Activated CD4-positive, alpha-beta memory T cell treated with anti-CD3 and anti-CD28 coated beads, Interleukin-2, amount 10 ng/mL, durations not matched to agents 7 days and 5 days (primary cell): ENCODE data around the gene PRAMEF20. TPM values are rescaled to one million over a fixed set of nuclear protein-coding genes. Genes with fewer than 3 reads are reported as not detected.
"Not testable (repeated sequence)": the region's sequence is repeated elsewhere in the genome, so short reads cannot be mapped to it uniquely, and the experiment has no call there.

Source experiments
- CTCF ChIA-PET: fragments of 350-600 bp; sonication (Branson Sonifier 250); formaldehyde crosslinking; loops from one replicate; lab custom pipeline; 2021; ENCODE audit warnings: antibody characterized with exemption, inconsistent platforms; lab: Charles Lee
- POLR2A ChIA-PET: fragments of 350-600 bp; sonication (Branson Sonifier 250); formaldehyde crosslinking; loops from one replicate; lab custom pipeline; 2021; ENCODE audit warnings: antibody characterized with exemption; lab: Charles Lee
- DNase-seq: peaks from one replicate; pipeline ENCODE4 v3.0.0-alpha.2; 2020
- H3K27ac Mint-ChIP-seq: one replicate; pipeline ENCODE4 v1.8.0; 2021; ENCODE audit warnings: mild to moderate bottlenecking, mixed read lengths
- H3K27me3 Mint-ChIP-seq: one replicate; pipeline ENCODE4 v1.8.0; 2021; ENCODE audit warnings: mixed read lengths
- H3K36me3 Mint-ChIP-seq: one replicate; pipeline ENCODE4 v1.8.0; 2021; ENCODE audit warnings: low read depth, mixed read lengths
- H3K4me1 Mint-ChIP-seq: one replicate; pipeline ENCODE4 v1.8.0; 2021; ENCODE audit warnings: mixed read lengths
- H3K4me3 Mint-ChIP-seq: one replicate; pipeline ENCODE4 v1.8.0; 2021; ENCODE audit warnings: mild to moderate bottlenecking, mixed read lengths
- H3K9me3 Mint-ChIP-seq: one replicate; pipeline ENCODE4 v1.8.0; 2021; ENCODE audit warnings: mixed read lengths
- total RNA-seq, 2 experiments: library from RNA; stranded (reverse); gene quantifications; one replicate each; pipeline ENCODE4 v1.2.3, GENCODE V29; 2021

PRAMEF20 gene
- total RNA-seq, 2 experiments from 2014 or later, result not detected

GRCh38 chr1:13433694-13434358, 23.6 kb downstream of the PRAMEF20 start:
- H3K4me1 Mint-ChIP-seq, H3K36me3 Mint-ChIP-seq, POLR2A ChIA-PET, H3K9me3 Mint-ChIP-seq, CTCF ChIA-PET, H3K27ac Mint-ChIP-seq, DNase-seq, H3K27me3 Mint-ChIP-seq, H3K4me3 Mint-ChIP-seq: not testable (repeated sequence)

GRCh38 chr1:13435458-13435857, 25.2 kb downstream of the PRAMEF20 start:
- Mint-ChIP-seq H3K4me3 (no peak overlapping the region), H3K4me1 (no peaks in the 10 kb centered on the region), H3K27ac (no peak overlapping the region), H3K36me3 (no peaks in the 10 kb centered on the region), H3K9me3 (no peaks in the 10 kb centered on the region), H3K27me3 (no peaks in the 10 kb centered on the region)
- no peak for DNase-seq
- CTCF ChIA-PET, result interaction anchor here (0.6 kb wide), 1 partner anchor 34 kb away, joined by 3 read pairs; no protein-coding TSS in a partner anchor
- POLR2A ChIA-PET, result no interaction called here

GRCh38 chr1:13439104-13439783, 29.0 kb downstream of the PRAMEF20 start:
- H3K4me1 Mint-ChIP-seq, CTCF ChIA-PET, H3K9me3 Mint-ChIP-seq, H3K36me3 Mint-ChIP-seq, H3K27me3 Mint-ChIP-seq, H3K4me3 Mint-ChIP-seq, DNase-seq, H3K27ac Mint-ChIP-seq, POLR2A ChIA-PET: not testable (repeated sequence)

GRCh38 chr1:13443335-13443979, 33.2 kb downstream of the PRAMEF20 start:
- Mint-ChIP-seq H3K27ac (no peak overlapping the region), H3K9me3 (no peaks in the 10 kb centered on the region), H3K27me3 (no peaks in the 10 kb centered on the region), H3K4me1 (no peaks in the 10 kb centered on the region), H3K36me3 (no peaks in the 10 kb centered on the region), H3K4me3 (no peak overlapping the region)
- ChIA-PET POLR2A (no interaction called here), CTCF (no interaction called here)
- no peak for DNase-seq

GRCh38 chr1:13450204-13450603, 40.0 kb downstream of the PRAMEF20 start:
- ChIA-PET POLR2A (no interaction called here), CTCF (no interaction called here)
- H3K27ac Mint-ChIP-seq, result no peak overlapping the region
- no peaks in the 10 kb centered on the region for H3K4me1 Mint-ChIP-seq
- H3K27me3 Mint-ChIP-seq, result no peaks in the 10 kb centered on the region
- no peaks in the 10 kb centered on the region for H3K36me3 Mint-ChIP-seq
- no peak overlapping the region for H3K4me3 Mint-ChIP-seq
- no peaks in the 10 kb centered on the region for H3K9me3 Mint-ChIP-seq
- DNase-seq, result no peak

GRCh38 chr1:13451399-13451965, 41.2 kb downstream of the PRAMEF20 start:
- CTCF ChIA-PET, result no interaction called here
- no peak overlapping the region for H3K27ac Mint-ChIP-seq
- POLR2A ChIA-PET, result no interaction called here
- no peaks in the 10 kb centered on the region for H3K9me3 Mint-ChIP-seq
- no peak overlapping the region for H3K4me3 Mint-ChIP-seq
- no peaks in the 10 kb centered on the region for H3K4me1 Mint-ChIP-seq
- DNase-seq, result no peak
- H3K36me3 Mint-ChIP-seq, result no peaks in the 10 kb centered on the region
- H3K27me3 Mint-ChIP-seq, result no peaks in the 10 kb centered on the region

- ChIA-PET CTCF (no interaction called here), POLR2A (no interaction called here)
- H3K36me3 Mint-ChIP-seq, result no peaks in the 10 kb centered on the region
- no peak for DNase-seq
- H3K9me3 Mint-ChIP-seq, result no peaks in the 10 kb centered on the region
- H3K4me1 Mint-ChIP-seq, result no peaks in the 10 kb centered on the region
- no peak overlapping the region for H3K27ac Mint-ChIP-seq
- no peak overlapping the region for H3K4me3 Mint-ChIP-seq
- no peaks in the 10 kb centered on the region for H3K27me3 Mint-ChIP-seq
Measured at GRCh38 chr1:13456904-13457532, 46.8 kb downstream of the PRAMEF20 start.

GRCh38 chr1:13461977-13462376, 51.7 kb downstream of the PRAMEF20 start:
- no peak overlapping the region for H3K4me3 Mint-ChIP-seq
- H3K36me3 Mint-ChIP-seq, result no peaks in the 10 kb centered on the region
- DNase-seq, result no peak
- no peak overlapping the region for H3K27ac Mint-ChIP-seq
- no peaks in the 10 kb centered on the region for H3K9me3 Mint-ChIP-seq
- no peaks in the 10 kb centered on the region for H3K4me1 Mint-ChIP-seq
- CTCF ChIA-PET, result no interaction called here
- no peaks in the 10 kb centered on the region for H3K27me3 Mint-ChIP-seq
- POLR2A ChIA-PET, result no interaction called here

GRCh38 chr1:13462682-13463081, 52.4 kb downstream of the PRAMEF20 start:
- no peaks in the 10 kb centered on the region for H3K9me3 Mint-ChIP-seq
- H3K36me3 Mint-ChIP-seq, result no peaks in the 10 kb centered on the region
- DNase-seq, result no peak
- no peaks in the 10 kb centered on the region for H3K27me3 Mint-ChIP-seq
- ChIA-PET CTCF (no interaction called here), POLR2A (no interaction called here)
- H3K4me3 Mint-ChIP-seq, result no peak overlapping the region
- no peaks in the 10 kb centered on the region for H3K4me1 Mint-ChIP-seq
- no peak overlapping the region for H3K27ac Mint-ChIP-seq

- H3K27me3 Mint-ChIP-seq, result no peaks in the 10 kb centered on the region
- H3K27ac Mint-ChIP-seq, result no peak overlapping the region
- H3K4me3 Mint-ChIP-seq, result no peak overlapping the region
- no peak for DNase-seq
- H3K4me1 Mint-ChIP-seq, result no peaks in the 10 kb centered on the region
- H3K36me3 Mint-ChIP-seq, result no peaks in the 10 kb centered on the region
- H3K9me3 Mint-ChIP-seq, result no peaks in the 10 kb centered on the region
- CTCF ChIA-PET, result no interaction called here
- POLR2A ChIA-PET, result no interaction called here
Measured at GRCh38 chr1:13465515-13465914, 55.3 kb downstream of the PRAMEF20 start.

- Mint-ChIP-seq H3K27ac (no peak overlapping the region), H3K27me3 (no peaks in the 10 kb centered on the region), H3K9me3 (no peaks in the 10 kb centered on the region), H3K4me1 (no peaks in the 10 kb centered on the region), H3K4me3 (no peak overlapping the region), H3K36me3 (no peaks in the 10 kb centered on the region)
- no peak for DNase-seq
- ChIA-PET POLR2A (no interaction called here), CTCF (no interaction called here)
Measured at GRCh38 chr1:13469343-13469742, 59.1 kb downstream of the PRAMEF20 start.
